ENCODE data around the gene MED12.

The MED12 gene

DNA sequence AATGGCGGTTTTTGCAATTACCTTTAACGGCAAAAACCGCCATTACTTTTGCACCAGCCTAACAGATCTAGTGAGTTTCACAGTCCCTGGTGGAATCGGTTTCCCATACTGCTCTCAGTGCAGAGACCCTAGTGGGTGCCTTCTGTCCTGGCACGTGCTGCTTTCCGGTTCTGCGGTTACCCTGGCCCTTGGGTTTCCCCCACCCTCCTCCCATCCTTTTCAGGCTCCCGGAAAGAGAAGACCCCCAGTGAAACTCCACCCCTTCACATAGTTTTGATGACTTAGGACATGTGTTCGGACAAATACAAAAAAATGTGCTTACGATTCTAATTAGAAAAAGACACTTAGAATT is 63.1 kb downstream of the MED12 start:
- peak; percentile 56 for FAIRE-seq
- no peak for DNase-seq (ENCODE audit: insufficient read length, low spot score)

DNA sequence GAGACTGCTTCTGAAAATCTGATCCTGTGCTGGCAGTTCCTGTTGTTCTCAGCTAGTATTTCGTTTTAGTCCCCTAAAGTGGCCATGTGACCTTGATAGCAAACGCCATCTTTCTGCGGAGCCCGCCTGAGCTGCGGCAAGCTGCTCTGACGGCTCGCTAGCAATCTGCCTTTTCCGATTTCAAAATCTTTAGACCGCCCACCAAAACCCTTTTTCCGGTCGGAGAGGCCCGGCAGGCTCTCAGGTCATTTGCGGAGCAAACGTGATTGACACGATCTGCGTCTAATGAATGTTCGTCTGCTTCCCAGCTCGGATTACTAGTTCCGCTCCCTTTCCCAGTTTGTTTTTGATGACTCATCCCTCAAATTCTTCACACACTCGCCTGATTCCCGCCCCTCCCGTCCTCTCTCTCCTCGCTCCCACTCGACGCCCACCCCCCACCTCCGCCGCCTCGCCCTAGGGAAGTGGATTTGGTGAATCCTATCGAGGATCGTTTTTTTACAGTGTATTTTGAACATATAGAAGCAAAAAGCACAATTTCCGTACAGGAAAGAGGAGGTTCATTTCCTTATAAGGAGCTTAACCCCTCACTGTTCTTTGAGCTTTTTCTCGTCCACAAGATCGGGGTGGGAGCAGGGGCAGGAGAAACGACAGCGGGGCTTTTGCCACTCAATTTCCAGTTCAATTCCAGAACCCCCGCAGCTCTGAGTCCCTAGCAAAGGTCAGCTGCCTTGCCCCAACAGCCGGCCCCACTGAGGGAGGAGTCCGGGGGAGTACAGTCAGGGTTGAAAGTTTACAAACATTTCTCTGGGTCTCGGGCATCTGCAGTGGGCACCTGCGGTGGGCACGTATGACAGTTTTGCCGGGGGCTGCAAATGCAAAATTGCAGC is 63.8 kb downstream of the MED12 start:
- FAIRE-seq, result peak; percentile 97
- DNase-seq (ENCODE audit: insufficient read length, low spot score), result peak; percentile 35
- TF ChIP-seq POLR2A (IDR thresholded peaks at IDR 0.05; ENCODE audit: low read depth, low read length), result peak; percentile 79; the same call in 1 of the 2 replicates
- TF ChIP-seq SPI1 (IDR thresholded peaks at IDR 0.05; ENCODE audit: low read depth, low read length), result 0 out of 2 replicates have a peak, but pooled peaks have one; percentile 14
- TF ChIP-seq POLR2AphosphoS5 (IDR thresholded peaks at IDR 0.05; ENCODE audit: low read depth, low read length), result peak; percentile 77; the same call in 1 of the 2 replicates
- TF ChIP-seq PAX5 (IDR thresholded peaks at IDR 0.05; ENCODE audit: insufficient read depth, low read length, severe bottlenecking), result no peak
- peak; percentile 42; the same call in 1 of the 2 replicates for TF ChIP-seq TAF1 (IDR thresholded peaks at IDR 0.05; ENCODE audit: low read depth, low read length)
- TF ChIP-seq POU2F2 (IDR thresholded peaks at IDR 0.05; ENCODE audit: low read depth, low read length), result no peak

More for the DNA sequence above, 63.1 kb downstream of the MED12 start:
- TF ChIP-seq POU2F2 (IDR thresholded peaks at IDR 0.05; ENCODE audit: low read depth, low read length) (no peak), PAX5 (IDR thresholded peaks at IDR 0.05; ENCODE audit: insufficient read depth, low read length, severe bottlenecking) (no peak), POLR2AphosphoS5 (IDR thresholded peaks at IDR 0.05; ENCODE audit: low read depth, low read length) (no peak; the same call in 1 of the 2 replicates), TAF1 (IDR thresholded peaks at IDR 0.05; ENCODE audit: low read depth, low read length) (no peak), POLR2A (IDR thresholded peaks at IDR 0.05; ENCODE audit: low read depth, low read length) (no peak), SPI1 (IDR thresholded peaks at IDR 0.05; ENCODE audit: low read depth, low read length) (no peak)

DNA sequence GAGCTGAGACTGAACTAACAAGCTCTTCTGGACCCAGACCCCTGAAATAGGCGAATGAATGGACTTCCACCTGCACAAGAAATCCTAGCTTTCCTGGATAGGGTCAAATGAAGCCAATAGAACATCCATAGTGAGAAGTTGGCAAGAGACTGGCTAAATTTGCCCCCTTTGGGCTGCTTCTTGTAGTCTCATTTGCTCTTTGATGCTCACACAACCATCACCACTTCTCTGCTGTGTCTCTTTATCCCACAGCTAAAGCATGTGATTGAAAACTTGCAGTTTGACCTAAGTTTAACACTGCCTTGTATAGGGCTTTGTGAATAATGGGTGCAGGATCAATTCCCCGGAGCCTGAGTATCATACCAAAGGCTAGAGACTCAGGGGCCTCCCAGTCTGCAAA is 64.5 kb downstream of the MED12 start:
- no peak for DNase-seq (ENCODE audit: insufficient read length, low spot score)
- FAIRE-seq, result no peak
- no peak for TF ChIP-seq SPI1 (IDR thresholded peaks at IDR 0.05; ENCODE audit: low read depth, low read length)
- TF ChIP-seq POLR2A (IDR thresholded peaks at IDR 0.05; ENCODE audit: low read depth, low read length), result no peak
- TF ChIP-seq POU2F2 (IDR thresholded peaks at IDR 0.05; ENCODE audit: low read depth, low read length), result no peak

GRCh38 chrX:71183341-71183740 is 64.9 kb downstream of the MED12 start:
- DNase-seq (ENCODE audit: insufficient read length, low spot score), result no peak
- TF ChIP-seq POU2F2 (IDR thresholded peaks at IDR 0.05; ENCODE audit: low read depth, low read length), result no peak
- TF ChIP-seq PAX5 (IDR thresholded peaks at IDR 0.05; ENCODE audit: insufficient read depth, low read length, severe bottlenecking), result no peak
- no peak for TF ChIP-seq POLR2AphosphoS5 (IDR thresholded peaks at IDR 0.05; ENCODE audit: low read depth, low read length)
- no peak for FAIRE-seq

DNA sequence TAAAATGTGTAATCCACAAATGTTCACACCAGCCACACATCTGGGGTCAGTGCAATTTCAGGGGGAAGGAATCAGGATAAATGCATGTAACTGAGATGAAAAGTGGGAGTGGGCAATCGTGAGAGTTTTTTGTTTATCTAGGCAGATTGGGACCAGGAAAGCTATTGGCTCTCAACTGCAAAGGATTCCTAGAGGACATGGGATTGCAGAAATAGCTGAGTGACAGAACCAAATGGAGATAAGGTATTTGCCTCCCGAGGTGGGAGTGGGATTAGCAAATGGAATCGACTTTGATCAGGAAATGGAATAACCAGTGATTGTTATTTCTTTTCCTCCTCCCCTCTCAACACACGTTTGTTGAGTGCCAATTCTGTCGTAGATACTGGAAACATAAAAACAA is 65.7 kb downstream of the MED12 start:
- DNase-seq (ENCODE audit: insufficient read length, low spot score) (no peak), FAIRE-seq (no peak)

DNA sequence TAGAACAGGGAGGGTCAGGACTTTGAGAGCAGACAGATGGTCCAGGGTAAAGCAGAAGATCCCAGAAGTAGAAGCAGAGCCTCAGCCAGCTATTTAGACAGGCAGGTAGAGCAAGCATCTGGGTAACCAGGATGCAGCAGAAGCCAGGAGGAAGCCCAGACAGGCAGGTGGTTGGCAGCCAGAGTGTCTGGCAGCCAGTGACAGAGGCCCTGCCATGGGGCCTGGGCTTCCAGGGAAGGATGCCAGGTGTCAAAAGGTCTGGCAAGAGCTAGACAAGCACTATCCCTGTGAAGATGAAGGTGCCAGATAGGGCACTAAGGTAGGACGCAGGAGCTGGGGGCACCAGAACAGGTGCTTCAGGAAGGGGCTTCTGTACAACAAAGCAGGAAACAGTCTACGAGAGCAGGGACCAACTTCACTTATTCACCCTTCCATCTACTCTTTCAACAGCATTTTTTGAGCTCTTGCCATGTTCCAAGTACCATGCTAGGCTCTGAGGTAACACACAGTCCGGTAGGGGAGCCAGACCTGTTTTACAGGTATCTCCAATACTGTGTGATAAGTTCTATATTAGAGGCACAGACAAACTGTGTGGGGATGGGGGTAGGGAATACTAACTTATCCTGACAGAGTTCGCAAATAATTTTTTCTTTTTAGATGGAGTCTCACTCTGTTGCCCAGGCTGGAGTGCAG is 66.6 kb downstream of the MED12 start:
- no peak for FAIRE-seq
- TF ChIP-seq PAX5 (IDR thresholded peaks at IDR 0.05; ENCODE audit: insufficient read depth, low read length, severe bottlenecking) (no peak), POLR2A (IDR thresholded peaks at IDR 0.05; ENCODE audit: low read depth, low read length) (no peak), POU2F2 (IDR thresholded peaks at IDR 0.05; ENCODE audit: low read depth, low read length) (no peak), SPI1 (IDR thresholded peaks at IDR 0.05; ENCODE audit: low read depth, low read length) (no peak), TAF1 (IDR thresholded peaks at IDR 0.05; ENCODE audit: low read depth, low read length) (no peak), POLR2AphosphoS5 (IDR thresholded peaks at IDR 0.05; ENCODE audit: low read depth, low read length) (no peak)
- no peak for DNase-seq (ENCODE audit: insufficient read length, low spot score)

More for the DNA sequence above, 65.7 kb downstream of the MED12 start:
- TF ChIP-seq POLR2A (IDR thresholded peaks at IDR 0.05; ENCODE audit: low read depth, low read length) (no peak), SPI1 (IDR thresholded peaks at IDR 0.05; ENCODE audit: low read depth, low read length) (no peak), PAX5 (IDR thresholded peaks at IDR 0.05; ENCODE audit: insufficient read depth, low read length, severe bottlenecking) (no peak), TAF1 (IDR thresholded peaks at IDR 0.05; ENCODE audit: low read depth, low read length) (no peak), POU2F2 (IDR thresholded peaks at IDR 0.05; ENCODE audit: low read depth, low read length) (no peak), POLR2AphosphoS5 (IDR thresholded peaks at IDR 0.05; ENCODE audit: low read depth, low read length) (no peak)

DNA sequence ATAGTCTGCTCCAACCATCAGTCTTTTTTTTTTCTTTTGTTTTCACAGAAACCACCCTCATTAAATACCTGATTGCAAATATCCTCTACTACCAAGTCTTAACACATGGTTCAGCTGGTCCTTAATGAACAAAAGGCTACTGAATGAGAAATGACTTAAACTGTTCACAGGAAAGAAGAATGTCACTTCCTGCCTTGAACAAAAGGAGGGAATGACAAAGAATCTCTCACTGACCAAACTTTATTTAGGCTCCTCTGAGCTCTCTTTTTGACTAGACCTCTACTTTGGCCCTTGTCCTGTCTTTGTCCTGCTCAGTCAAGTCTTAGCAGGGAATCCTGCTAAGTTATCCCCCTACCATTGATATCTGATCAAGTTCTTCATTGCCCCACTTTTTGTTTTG is 72.9 kb downstream of the MED12 start:
- FAIRE-seq (no peak), DNase-seq (ENCODE audit: insufficient read length, low spot score) (no peak)
- no peak for TF ChIP-seq PAX5 (IDR thresholded peaks at IDR 0.05; ENCODE audit: insufficient read depth, low read length, severe bottlenecking)
- TF ChIP-seq TAF1 (IDR thresholded peaks at IDR 0.05; ENCODE audit: low read depth, low read length), result no peak
- TF ChIP-seq POLR2A (IDR thresholded peaks at IDR 0.05; ENCODE audit: low read depth, low read length), result no peak
- TF ChIP-seq POLR2AphosphoS5 (IDR thresholded peaks at IDR 0.05; ENCODE audit: low read depth, low read length), result no peak
- no peak for TF ChIP-seq SPI1 (IDR thresholded peaks at IDR 0.05; ENCODE audit: low read depth, low read length)
- TF ChIP-seq POU2F2 (IDR thresholded peaks at IDR 0.05; ENCODE audit: low read depth, low read length), result no peak

All from GM12891 (cell line).